ENCODE data around the gene RCSD1.

- TF ChIP-seq, protein P1, sequence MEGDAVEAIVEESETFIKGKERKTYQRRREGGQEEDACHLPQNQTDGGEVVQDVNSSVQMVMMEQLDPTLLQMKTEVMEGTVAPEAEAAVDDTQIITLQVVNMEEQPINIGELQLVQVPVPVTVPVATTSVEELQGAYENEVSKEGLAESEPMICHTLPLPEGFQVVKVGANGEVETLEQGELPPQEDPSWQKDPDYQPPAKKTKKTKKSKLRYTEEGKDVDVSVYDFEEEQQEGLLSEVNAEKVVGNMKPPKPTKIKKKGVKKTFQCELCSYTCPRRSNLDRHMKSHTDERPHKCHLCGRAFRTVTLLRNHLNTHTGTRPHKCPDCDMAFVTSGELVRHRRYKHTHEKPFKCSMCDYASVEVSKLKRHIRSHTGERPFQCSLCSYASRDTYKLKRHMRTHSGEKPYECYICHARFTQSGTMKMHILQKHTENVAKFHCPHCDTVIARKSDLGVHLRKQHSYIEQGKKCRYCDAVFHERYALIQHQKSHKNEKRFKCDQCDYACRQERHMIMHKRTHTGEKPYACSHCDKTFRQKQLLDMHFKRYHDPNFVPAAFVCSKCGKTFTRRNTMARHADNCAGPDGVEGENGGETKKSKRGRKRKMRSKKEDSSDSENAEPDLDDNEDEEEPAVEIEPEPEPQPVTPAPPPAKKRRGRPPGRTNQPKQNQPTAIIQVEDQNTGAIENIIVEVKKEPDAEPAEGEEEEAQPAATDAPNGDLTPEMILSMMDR (IDR thresholded peaks at IDR 0.05), result no peak
- TF ChIP-seq POLR2A (IDR thresholded peaks at IDR 0.05), result no peak
These were observed 85.9 kb downstream of the RCSD1 start for GRCh38 chr1:167716000-167716271.
